K562 (cell line): ENCODE results near the gene PPP2R3B. TPM values are rescaled to one million over a fixed set of nuclear protein-coding genes. Genes with fewer than 3 reads are reported as not detected.

Experiments used
- ATAC-seq: fragments of 200-7000 bp; cut with Tn5 transposase; 3 replicates; pipeline ENCODE4 v1.9.1; 2020; ENCODE audit warnings: moderate library complexity
- BruUV-seq: library from RNA; stranded (reverse); fragments of 400-500 nt; replicated peaks from 2 replicates; lab custom pipeline; 2021; lab: Mats Ljungman, UMichigan
- CTCF ChIA-PET: fragments of 300-600 bp; formaldehyde crosslinking; extraction: SDS; loops from one replicate; lab custom pipeline; 2021; ENCODE audit warnings: low intra/inter-chr PET ratio; lab: Yijun Ruan, JAX
- POLR2A ChIA-PET: fragments of 300-600, 350-650 bp; sonication (Branson Sonifier 250); formaldehyde crosslinking; extraction: SDS; loops from one replicate; lab custom pipeline; 2021; ENCODE audit warnings: antibody characterized with exemption, inconsistent platforms; lab: Yijun Ruan, JAX
- DNase-seq, 4 experiments: peaks; one replicate each; pipeline versions ENCODE4 v3.0.0 to v3.0.0-alpha.2; 2011 to 2018; ENCODE audit warnings: low spot score in 3 of 4, mixed read lengths in 3 of 4; ENCODE audit errors: extremely low read depth in 1 of 4
- FAIRE-seq: peaks from 2 replicates; lab custom pipeline; 2011; peaks lifted over from hg19 to GRCh38; lab: Jason Lieb, UNC
- H2AFZ ChIP-seq: 2 replicates; pipeline ENCODE4 v1.6.0; 2011; ENCODE audit warnings: low read depth, low read length, control low read depth, inconsistent platforms
- H3K27ac ChIP-seq: fragments of 200-600 bp; 3 replicates; pipeline ENCODE4 v1.8.0; 2011; ENCODE audit warnings: low read depth, mild to moderate bottlenecking, control low read depth, inconsistent platforms, low read length, moderate library complexity, mixed read lengths; ENCODE audit errors: extremely low read depth
- H3K27me3 ChIP-seq, 2 experiments: fragments of 300-600 bp in 1 of 2; 2 replicates in 1 of 2; 3 replicates in 1 of 2; pipeline versions ENCODE4 v1.6.0 to v1.8.0; 2011; ENCODE audit warnings: inconsistent platforms in 2 of 2, low read length in 2 of 2, mild to moderate bottlenecking in 1 of 2, mixed read lengths in 1 of 2, moderate library complexity in 1 of 2; ENCODE audit not compliant: control insufficient read depth in 2 of 2, insufficient read depth in 2 of 2
- H3K36me3 ChIP-seq: fragments of 300-600 bp; 3 replicates; pipeline ENCODE4 v1.8.0; 2011; ENCODE audit warnings: mild to moderate bottlenecking, low read length, inconsistent platforms; ENCODE audit not compliant: control insufficient read depth, insufficient read depth
- H3K4me1 ChIP-seq, 2 experiments: fragments of 200-600 bp in 1 of 2; replicated peaks in 1 of 2; 2 replicates in 1 of 2; 3 replicates in 1 of 2; pipeline versions ENCODE4 v1.5.1 to v1.8.0; 2011; ENCODE audit warnings: inconsistent platforms in 2 of 2, low read length in 2 of 2, mild to moderate bottlenecking in 1 of 2, mixed read lengths in 1 of 2, moderate library complexity in 1 of 2; ENCODE audit not compliant: control insufficient read depth in 2 of 2, insufficient read depth in 2 of 2
- H3K4me2 ChIP-seq: 2 replicates; pipeline ENCODE4 v1.6.1; 2011; ENCODE audit warnings: low read length, control low read depth, inconsistent platforms, mixed read lengths; ENCODE audit not compliant: insufficient read depth
- H3K4me3 ChIP-seq: fragments of 200-600 bp; sonication (generic), shearing (Covaris generic); 2 replicates; pipeline ENCODE4 v1.5.1; 2016; ENCODE audit warnings: control low read depth, inconsistent platforms
- H3K79me2 ChIP-seq: fragments of 200-600 bp; 3 replicates; pipeline ENCODE4 v1.8.0; 2011; ENCODE audit warnings: low read length, inconsistent platforms; ENCODE audit not compliant: control insufficient read depth, insufficient read depth
- H3K9ac ChIP-seq, 2 experiments: 2 replicates each; pipeline versions ENCODE4 v1.6.0 to v1.6.1; 2011; ENCODE audit warnings: low read depth in 2 of 2, low read length in 2 of 2, control low read depth in 1 of 2, inconsistent platforms in 1 of 2, mild to moderate bottlenecking in 1 of 2, mixed read lengths in 1 of 2; ENCODE audit not compliant: insufficient read depth in 1 of 2
- H3K9me1 ChIP-seq: one replicate; pipeline ENCODE4 v1.6.0; 2011; ENCODE audit warnings: inconsistent platforms, mild to moderate bottlenecking, low read length, moderate library complexity; ENCODE audit not compliant: control insufficient read depth, insufficient read depth
- H3K9me3 ChIP-seq: replicated peaks from 2 replicates; pipeline ENCODE4 v1.5.1; 2011; ENCODE audit warnings: low read depth, low read length, inconsistent platforms; ENCODE audit not compliant: control insufficient read depth, insufficient read depth
- H4K20me1 ChIP-seq: replicated peaks from 2 replicates; pipeline ENCODE4 v1.6.1; 2011; ENCODE audit warnings: low read length, inconsistent platforms, mixed read lengths; ENCODE audit not compliant: control insufficient read depth, insufficient read depth
- ETV6 ChIP-seq, 3 experiments: fragments of 150-350 bp in 1 of 3; sonication (generic) in 1 of 3; formaldehyde crosslinking in 1 of 3; IDR thresholded peaks; 2 replicates each; pipeline versions ENCODE4 v1.6.1 to v1.8.0; 2014 to 2022; ENCODE audit warnings: borderline replicate concordance in 2 of 3, low read depth in 2 of 3, antibody characterized with exemption in 1 of 3, low read length in 1 of 3, mild to moderate bottlenecking in 1 of 3, missing genetic modification reagents in 1 of 3
- GTF2A2 ChIP-seq: IDR thresholded peaks from 2 replicates; pipeline ENCODE4 v1.6.1; 2016; ENCODE audit warnings: mild to moderate bottlenecking, missing genetic modification characterization, missing compliant biosample characterization
- HNRNPLL ChIP-seq: fragments of 200-400 bp; formaldehyde crosslinking; IDR thresholded peaks from 2 replicates; pipeline ENCODE4 v1.6.1; 2017; ENCODE audit warnings: low read length, low read depth, mild to moderate bottlenecking; ENCODE audit not compliant: poor library complexity, severe bottlenecking
- KDM1A ChIP-seq, 2 experiments: fragments of 450-650 bp; IDR thresholded peaks; 2 replicates each; pipeline ENCODE4 v1.6.1; 2016; ENCODE audit warnings: mild to moderate bottlenecking in 2 of 2
- KDM2B ChIP-seq: fragments of 250-450 bp; sonication (Bioruptor Pico); IDR thresholded peaks from 2 replicates; pipeline ENCODE4 v1.8.0; 2021; ENCODE audit warnings: mild to moderate bottlenecking, moderate library complexity
- MAFF ChIP-seq: IDR thresholded peaks from 2 replicates; pipeline ENCODE4 v1.6.1; 2012; ENCODE audit warnings: low read length, improper control_type of control experiment
- MECOM ChIP-seq: fragments of 250-450 bp; sonication (Bioruptor Pico); IDR thresholded peaks from 2 replicates; pipeline ENCODE4 v1.8.0; 2022; ENCODE audit warnings: inconsistent platforms
- MEF2A ChIP-seq: IDR thresholded peaks from 2 replicates; pipeline ENCODE4 v1.6.1; 2011; ENCODE audit warnings: low read depth, mild to moderate bottlenecking, low read length, moderate library complexity; ENCODE audit not compliant: control insufficient read depth
- NFE2 ChIP-seq: IDR thresholded peaks from 2 replicates; pipeline ENCODE4 v1.6.1; 2014; ENCODE audit warnings: antibody characterized with exemption, low read depth
- NFXL1 ChIP-seq: fragments of 450-650 bp; formaldehyde crosslinking; IDR thresholded peaks from 2 replicates; pipeline ENCODE4 v1.4.0; 2021; ENCODE audit warnings: mild to moderate bottlenecking
- POLR2AphosphoS5 ChIP-seq: IDR thresholded peaks from 2 replicates; pipeline ENCODE4 v1.6.1; 2011; ENCODE audit warnings: mild to moderate bottlenecking, low read depth, low read length, moderate library complexity; ENCODE audit not compliant: control insufficient read depth, insufficient read depth
- SPI1 ChIP-seq: IDR thresholded peaks from 2 replicates; pipeline ENCODE4 v1.6.1; 2011; ENCODE audit warnings: low read depth, low read length, control low read depth, borderline replicate concordance
- SREBF1 ChIP-seq: fragments of 150-350 bp; IDR thresholded peaks from 2 replicates; pipeline ENCODE4 v1.6.1; 2014; ENCODE audit warnings: antibody characterized with exemption, low read depth, low read length, borderline replicate concordance
- TCFL5 ChIP-seq: fragments of 250-450 bp; sonication (Bioruptor Pico); conservative IDR thresholded peaks from 2 replicates; pipeline ENCODE4 v1.6.1; 2021; ENCODE audit warnings: mild to moderate bottlenecking, moderate library complexity, matching md5 sums
- ZC3H8 ChIP-seq: fragments of 450-650 bp; IDR thresholded peaks from 2 replicates; pipeline ENCODE4 v1.6.1; 2017
- ZNF316 ChIP-seq: fragments of 450-650 bp; IDR thresholded peaks from 2 replicates; pipeline ENCODE4 v1.6.1; 2016
- ZNF408 ChIP-seq: fragments of 250-450 bp; sonication (Bioruptor Pico); IDR thresholded peaks from 2 replicates; pipeline ENCODE4 v1.4.0; 2020; ENCODE audit warnings: low read depth, mild to moderate bottlenecking, moderate library complexity
- ZNF639 ChIP-seq, 2 experiments: fragments of 200-800 bp in 1 of 2; sonication (Bioruptor generic) in 1 of 2; sonication (generic) in 1 of 2; formaldehyde crosslinking in 1 of 2; IDR thresholded peaks in 1 of 2; conservative IDR thresholded peaks in 1 of 2; 2 replicates each; pipeline versions ENCODE4 v1.5.0 to v1.6.1; 2016 to 2020; ENCODE audit warnings: missing compliant biosample characterization in 1 of 2, missing genetic modification characterization in 1 of 2, missing genetic modification reagents in 1 of 2
- ZNF707 ChIP-seq: fragments of 250-450 bp; sonication (Bioruptor Pico); conservative IDR thresholded peaks from 2 replicates; pipeline ENCODE4 v1.8.0; 2022; ENCODE audit warnings: inconsistent platforms, mild to moderate bottlenecking, moderate library complexity
- WGBS: fragments of 100-300 bp; shearing (Covaris generic); methylation state at CpG from one replicate; pipeline ENCODE4 v1.1.6; 2016; ENCODE audit warnings: low coverage, mixed read lengths; ENCODE audit not compliant: insufficient coverage; ENCODE audit errors: missing lambda C conversion rate; 5-methylcytosine and 5-hydroxymethylcytosine counted together
- in situ Hi-C: fragments of 300-500 bp; cut with MboI; formaldehyde crosslinking; loops from 4 replicates; pipeline ENCODE4 v1.15.0; 2018; ENCODE audit warnings: inconsistent platforms, mixed read lengths
- intact Hi-C: fragments of 100-400 bp; cut with micrococcal nuclease; formaldehyde crosslinking; loops from 2 replicates; pipeline ENCODE4 v1.14.2; 2022
- polyA plus RNA-seq, 8 experiments: library from polyadenylated mRNA; depleted of rRNA in 4 of 8; stranded (reverse) in 5 of 8; unstranded in 3 of 8; fragments of >200 nt; fragmentation: Nextera tagmentation in 2 of 8; fragmentation: Illumina TruSeq in 1 of 8; extraction: Ambion mirVana in 2 of 8; extraction: Trizol in 1 of 8; gene quantifications; 2 replicates each; pipeline versions ENCODE4 v1.2.1 to v1.2.3, GENCODE V29; 2011 to 2014; ENCODE audit warnings: inconsistent platforms in 1 of 8, missing spikeins in 1 of 8
- total RNA-seq, 7 experiments: library from RNA; depleted of rRNA in 6 of 7; stranded (reverse); fragments of >200 nt in 6 of 7; fragmentation: Illumina TruSeq in 2 of 7; extraction: Trizol in 2 of 7; gene quantifications; 2 replicates each; pipeline versions ENCODE4 v1.2.1 to v1.2.3, GENCODE V29; 2011 to 2021; ENCODE audit warnings: low replicate concordance in 1 of 7

Gene PPP2R3B
- total and polyA plus RNA-seq, 9 of the 15 experiments (the other 6 are each of a cell fraction or from before 2014, with no cell fraction given), result 0.04 to 18.2 (median 8.2) TPM; not detected in 1

GRCh38 chrX:368811-369562, 17.7 kb downstream of the PPP2R3B start:
- peaks cover 3 to 36% of the 10 kb centered on the region in 2 experiments; a peak in 4 of 5 replicates for H3K4me1 ChIP-seq
- H4K20me1 ChIP-seq, result no peaks in the 10 kb centered on the region
- no peaks in the 10 kb centered on the region; the same call in 2 of the 3 replicates for H3K36me3 ChIP-seq
- intact Hi-C loops, result no loop called here
- no peaks in the 10 kb centered on the region for H3K27me3 ChIP-seq
- peak overlapping the region; percentile 19 to 52; a peak in 3 of 4 replicates for H3K9ac ChIP-seq
- H3K9me1 ChIP-seq, result no peaks in the 10 kb centered on the region
- 14% methylated on average over 16 of the region's 25 CpGs for WGBS
- DNase-seq (peak in 3 of 4 experiments; percentile 13 to 57 (median 51)), FAIRE-seq (peak; percentile 44), ATAC-seq (peak; percentile 81)
- no TSS peak for BruUV-seq
- peak overlapping the region; percentile 25 for H3K4me2 ChIP-seq
- peak overlapping the region; percentile 49; the same call in 2 of the 3 replicates for H3K27ac ChIP-seq
- H2AFZ ChIP-seq, result peak overlapping the region; percentile 15; the same call in 1 of the 2 replicates
- no peaks in the 10 kb centered on the region for H3K9me3 ChIP-seq
- no peak overlapping the region for H3K4me3 ChIP-seq
- no peaks in the 10 kb centered on the region; the same call in 2 of the 3 replicates for H3K79me2 ChIP-seq
- ChIA-PET CTCF (no interaction called here), POLR2A (no interaction called here)
- in situ Hi-C loops, result no loop called here
- TF ChIP-seq ZNF408, result no peak
- TF ChIP-seq NFXL1 (CRISPR knock-in tag), result no peak
- no peak for TF ChIP-seq GTF2A2 (tag)
- no peak for TF ChIP-seq POLR2AphosphoS5
- no peak for TF ChIP-seq SREBF1
- no peak for TF ChIP-seq KDM1A (IDR thresholded peaks at IDR 0.05)
- no peak for TF ChIP-seq KDM2B (CRISPR knock-in tag)
- peak; percentile 59 for TF ChIP-seq NFE2
- 0 out of 2 replicates have a peak, but pooled peaks have one; percentile 5 for TF ChIP-seq MEF2A
- peak; percentile 80 for TF ChIP-seq ZNF316
- no peak for TF ChIP-seq HNRNPLL
- no peak for TF ChIP-seq TCFL5 (CRISPR knock-in tag)
- no peak for TF ChIP-seq MECOM (CRISPR knock-in tag)
- no peak for TF ChIP-seq ZNF639 (CRISPR knock-in tag; conservative IDR thresholded peaks at IDR 0.05 in 1 of 2, IDR thresholded peaks at IDR 0.05 in 1 of 2)
- no peak for TF ChIP-seq ZC3H8
- no peak for TF ChIP-seq SPI1
- no peak for TF ChIP-seq ZNF707 (CRISPR knock-in tag)
- TF ChIP-seq MAFF, result peak; percentile 38; the same call in 1 of the 2 replicates
- TF ChIP-seq ETV6 (IDR thresholded peaks at IDR 0.05; ENCODE audit: borderline replicate concordance in 1 of 2, low read depth in 2 of 2, low read length in 1 of 2), result no peak
- TF ChIP-seq ETV6 (CRISPR knock-in tag; IDR thresholded peaks at IDR 0.05; ENCODE audit: borderline replicate concordance), result no peak
